ENCODE measurements around the gene CTLA4.

Gene CTLA4

DNA sequence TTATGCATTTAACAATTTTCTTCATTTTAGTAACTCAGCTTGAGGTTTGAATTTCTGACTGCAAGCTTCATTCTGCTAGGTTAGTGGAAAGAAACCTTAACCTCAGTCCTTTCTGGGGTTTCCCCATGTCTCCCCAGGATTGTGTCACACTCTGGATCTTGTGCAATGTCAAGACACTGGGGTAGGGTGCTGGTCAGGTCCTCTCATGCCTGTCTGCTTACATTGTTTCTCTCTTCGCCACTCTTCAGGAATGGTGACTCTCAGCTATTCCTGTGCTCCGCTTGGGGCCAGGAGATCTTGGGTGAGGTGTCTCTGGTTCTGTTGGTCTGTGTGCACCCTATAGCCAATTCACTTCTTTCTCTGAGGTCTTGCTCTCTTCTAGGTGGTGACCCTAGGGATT lies 23.9 kb downstream of the CTLA4 start:
- DNase-seq = no peak

DNA sequence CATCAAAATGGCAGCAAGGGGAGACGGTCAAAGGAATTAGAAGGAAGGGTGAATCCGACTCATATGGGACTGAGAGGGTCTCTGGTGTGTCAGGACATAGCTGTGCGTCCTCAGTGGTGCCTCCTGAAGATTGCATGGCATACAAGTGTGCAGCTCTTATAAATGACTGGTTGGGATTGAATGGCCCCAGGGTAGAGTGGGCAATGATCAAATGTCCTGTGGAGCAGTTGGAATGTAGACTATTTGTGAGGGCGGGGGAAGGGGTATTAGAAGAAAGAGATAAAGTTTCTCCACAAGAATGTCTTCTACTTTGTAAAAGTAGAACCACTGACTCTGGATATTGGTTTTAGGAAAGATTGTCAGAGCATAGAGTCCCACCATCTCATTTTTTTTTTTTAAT lies 24.6 kb downstream of the CTLA4 start:
- DNase-seq = no peak

DNA sequence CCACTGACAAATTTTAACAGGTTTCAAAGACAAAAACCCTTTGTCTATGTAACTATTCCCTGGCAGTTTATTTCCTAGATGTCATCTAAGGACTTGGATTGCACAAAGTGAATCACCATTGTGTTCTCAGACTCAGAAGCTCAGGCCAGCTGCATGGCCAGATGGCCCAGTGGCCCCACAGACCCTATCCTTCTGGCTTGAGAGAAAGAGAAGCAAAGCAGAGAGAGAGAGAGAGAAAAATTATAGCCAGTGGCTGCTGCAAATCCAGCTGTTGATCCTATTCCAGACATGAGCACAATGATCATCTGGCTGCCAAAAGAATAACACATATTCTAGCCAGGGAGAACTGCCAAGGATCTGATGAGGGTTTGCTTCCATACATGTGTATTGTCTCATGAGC lies 25.8 kb downstream of the CTLA4 start:
- no peak for DNase-seq

DNA sequence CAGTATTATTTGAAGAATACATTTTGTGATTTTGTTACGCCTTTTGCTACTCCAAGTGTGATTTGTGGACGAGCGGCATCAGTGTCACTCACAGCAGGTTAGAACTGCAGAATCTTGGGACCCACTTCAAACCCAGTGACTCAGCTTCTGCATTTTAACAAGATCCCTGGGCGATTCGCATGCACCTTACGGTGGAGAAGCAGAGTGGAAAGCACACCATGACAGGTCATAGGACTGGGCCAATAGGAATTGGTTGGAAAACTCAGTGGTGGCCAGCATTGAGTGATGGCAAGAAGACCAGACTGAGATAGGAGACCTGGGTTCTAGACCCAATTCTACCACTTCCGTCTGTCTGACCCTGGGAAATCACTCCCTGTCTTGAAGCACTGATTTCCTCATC lies 26.3 kb downstream of the CTLA4 start:
- DNase-seq = no peak

DNA sequence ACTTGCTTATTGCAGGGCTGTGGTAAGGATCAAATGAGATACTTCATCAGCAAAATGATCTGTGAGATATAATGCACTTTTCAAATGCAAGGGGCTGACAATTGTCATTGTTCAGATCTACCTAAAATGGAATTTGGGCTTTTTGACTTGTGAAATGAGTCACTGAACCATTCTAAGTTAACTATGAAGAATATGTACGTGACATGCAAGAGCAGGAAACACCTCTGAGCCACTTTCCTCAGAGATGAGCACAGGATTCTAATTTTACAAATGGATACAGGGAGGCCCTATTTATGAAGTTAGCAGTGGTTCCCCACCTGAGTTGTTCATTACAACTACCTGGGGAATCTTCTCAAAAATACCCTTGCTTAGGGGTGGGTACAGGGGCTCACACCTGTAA lies 26.7 kb downstream of the CTLA4 start:
- DNase-seq = no peak

DNA sequence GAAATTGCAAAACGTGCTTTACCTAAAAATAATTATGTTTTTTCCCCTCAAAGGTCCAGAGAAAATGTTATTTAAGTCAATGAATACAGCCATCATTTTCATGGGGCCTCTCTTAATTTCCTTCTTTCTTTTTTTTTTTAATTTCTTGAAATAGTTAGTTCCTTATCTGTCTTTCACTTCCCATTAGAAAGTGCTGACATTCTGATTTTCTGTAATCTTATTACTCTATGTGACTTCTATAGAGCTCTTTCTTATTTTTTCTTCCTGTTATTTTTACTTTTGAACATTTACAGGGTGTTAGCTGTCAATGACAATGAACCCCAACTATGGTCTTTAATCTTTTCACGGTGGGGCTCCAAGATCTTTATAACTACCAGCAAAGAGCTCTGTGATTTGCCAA lies 30.0 kb downstream of the CTLA4 start:
- DNase-seq = no peak

DNA sequence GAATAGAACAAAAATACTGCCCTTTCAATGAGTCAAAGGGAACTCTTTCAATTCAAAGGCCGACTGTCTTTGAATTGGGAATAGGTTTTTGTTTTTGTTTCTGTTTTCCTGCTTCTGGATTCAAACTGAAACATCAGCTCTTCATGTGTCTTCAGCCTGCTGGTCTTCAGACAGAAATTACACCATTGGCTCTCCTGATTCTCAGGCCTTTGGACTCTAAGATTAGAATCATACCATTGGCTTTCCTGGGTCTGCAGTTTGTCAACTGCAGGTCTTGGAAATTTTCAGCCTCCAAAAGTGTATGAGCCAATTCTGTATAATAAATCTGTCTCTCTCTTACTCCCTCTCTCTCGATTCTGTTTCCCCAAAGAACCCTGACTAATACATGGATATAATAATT lies 31.1 kb downstream of the CTLA4 start:
- DNase-seq = no peak

DNA sequence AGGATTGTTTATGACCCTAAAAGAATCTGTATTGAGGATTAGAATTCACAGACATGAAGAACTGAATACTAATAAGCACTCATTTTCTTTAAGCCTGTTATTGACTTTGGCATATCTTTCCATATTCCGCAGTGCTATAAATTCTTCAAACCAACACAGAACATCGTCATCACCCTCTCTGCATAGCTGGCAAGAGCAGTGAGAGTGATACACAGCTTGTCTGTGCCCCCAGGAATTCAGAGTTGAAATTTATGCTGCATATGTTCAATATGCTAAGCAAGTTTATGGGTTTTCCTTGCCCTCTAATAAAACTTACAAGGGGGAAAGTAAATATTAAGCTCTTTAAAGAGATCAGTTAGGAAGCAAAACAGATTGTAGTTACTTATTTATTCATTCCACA lies 32.7 kb downstream of the CTLA4 start:
- DNase-seq = no peak

DNA sequence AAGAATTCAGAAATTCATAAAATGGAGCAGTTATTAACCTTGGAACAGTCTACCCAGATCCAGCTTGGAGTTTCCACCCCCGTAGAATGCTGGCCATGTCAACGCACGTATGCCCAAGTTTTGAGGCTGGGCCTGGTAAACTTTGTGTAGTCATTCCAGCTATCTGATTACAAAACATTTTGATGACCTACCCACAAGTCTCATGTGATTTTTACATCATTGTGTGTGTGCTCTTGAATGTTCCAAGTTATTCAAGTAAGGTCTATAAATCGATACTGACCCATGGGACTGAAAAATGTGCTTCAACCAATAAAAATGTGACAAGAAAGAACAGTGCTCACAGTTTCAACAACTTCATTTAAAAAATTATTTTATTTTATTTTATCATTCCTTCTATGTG lies 36.5 kb downstream of the CTLA4 start:
- no peak for DNase-seq

DNA sequence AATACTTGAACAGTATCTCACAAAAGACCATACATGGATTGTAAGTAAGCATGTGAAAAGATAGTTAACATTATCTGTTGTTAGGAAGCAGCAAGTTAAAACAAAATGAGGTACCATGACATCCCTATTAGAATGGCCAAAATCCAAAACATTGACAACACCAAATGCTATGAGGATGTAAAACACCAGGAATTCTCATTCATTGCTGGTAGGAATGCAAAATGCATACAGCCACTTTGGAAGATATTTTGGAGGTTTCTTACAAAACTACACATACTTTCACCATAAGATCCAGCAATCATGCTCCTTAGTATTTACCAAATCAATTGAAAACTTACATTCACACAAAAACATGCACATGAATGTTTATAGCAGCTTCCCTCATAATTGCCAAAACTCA lies 38.1 kb downstream of the CTLA4 start:
- no peak for DNase-seq

DNA sequence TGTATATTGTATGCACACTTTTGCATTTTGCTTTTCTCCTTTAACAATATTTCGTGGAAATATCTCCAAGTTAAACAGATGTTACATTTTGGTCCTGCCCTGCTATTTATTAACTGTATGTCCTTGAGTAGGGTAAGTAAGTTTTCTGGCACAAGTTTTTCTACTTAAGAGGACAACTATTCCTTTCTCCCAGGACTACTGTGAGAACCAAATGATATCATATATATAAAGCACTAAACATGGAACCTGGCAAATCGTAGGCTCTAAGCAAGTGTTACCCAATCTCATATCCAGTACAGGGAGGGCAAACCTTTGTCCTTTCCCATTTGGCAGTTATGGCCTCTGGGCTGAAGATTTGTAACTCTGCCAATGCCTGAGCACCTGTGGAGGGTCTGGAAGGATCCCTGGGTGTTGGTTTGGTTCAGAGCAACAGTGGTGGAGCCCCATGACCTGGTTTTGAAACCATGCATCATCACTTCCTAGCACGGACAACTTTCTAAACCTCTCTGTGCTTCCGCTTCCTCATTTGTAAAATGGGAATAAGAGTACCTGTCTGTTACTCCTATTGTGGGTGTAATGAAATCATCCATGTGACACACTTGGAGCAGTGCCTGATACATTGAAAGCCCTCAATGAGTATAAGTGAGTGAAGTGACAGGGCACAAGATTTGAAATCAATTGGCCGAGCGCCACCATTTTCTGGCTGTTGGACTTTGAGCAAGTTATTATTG lies 40.7 kb downstream of the CTLA4 start:
- DNase-seq = no peak

DNA sequence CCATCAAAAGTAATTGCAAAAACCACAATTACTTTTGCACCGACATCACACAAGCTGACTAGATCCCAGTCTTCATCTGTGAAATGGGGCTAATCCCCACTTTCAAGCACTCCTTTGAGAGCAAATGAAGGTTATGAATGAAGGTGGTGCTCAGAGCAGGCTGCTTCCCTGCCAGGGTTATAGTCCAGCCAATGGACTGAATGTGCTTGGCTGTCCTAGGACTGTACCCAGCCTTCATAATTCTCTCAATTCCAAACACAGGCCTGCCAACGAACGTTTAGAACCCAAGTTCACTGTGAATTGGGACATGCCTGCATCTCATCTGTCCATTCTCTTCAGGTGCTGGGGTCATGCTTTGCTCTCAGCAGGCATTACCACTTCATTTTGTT lies 41.2 kb downstream of the CTLA4 start:
- no peak for DNase-seq

DNA sequence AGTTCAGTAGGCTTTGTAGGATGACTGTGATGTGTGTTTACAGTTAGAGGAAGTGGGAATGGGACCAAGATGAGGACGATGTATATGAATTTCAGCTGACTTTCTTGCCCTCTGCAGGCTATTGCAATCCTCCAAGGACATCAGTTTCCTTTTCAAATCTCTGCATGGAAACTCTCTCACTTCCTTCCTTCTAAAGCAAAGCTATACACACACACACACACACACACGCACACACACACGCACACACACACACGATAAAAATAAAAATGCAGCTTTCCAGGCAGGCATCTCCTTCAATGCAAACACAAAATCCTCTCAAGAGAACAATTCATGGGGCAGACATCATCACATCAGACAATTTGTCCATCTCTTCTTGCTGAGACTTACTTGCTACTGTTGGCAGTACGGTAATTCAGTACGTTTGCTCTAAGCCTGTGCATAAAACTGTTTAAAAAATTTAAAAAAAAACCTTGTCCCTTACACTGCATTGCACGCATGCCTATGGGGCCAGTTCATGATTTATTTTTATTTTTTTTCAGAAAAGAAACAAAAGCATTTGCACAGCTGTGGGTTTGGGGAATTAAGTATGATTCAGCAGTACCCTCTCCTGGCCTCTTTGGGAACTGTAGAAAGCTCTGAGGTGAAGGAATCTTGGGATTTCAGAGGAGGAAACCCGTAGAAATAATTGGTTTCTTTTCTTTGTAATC lies 41.8 kb downstream of the CTLA4 start:
- DNase-seq = peak; percentile 65

DNA sequence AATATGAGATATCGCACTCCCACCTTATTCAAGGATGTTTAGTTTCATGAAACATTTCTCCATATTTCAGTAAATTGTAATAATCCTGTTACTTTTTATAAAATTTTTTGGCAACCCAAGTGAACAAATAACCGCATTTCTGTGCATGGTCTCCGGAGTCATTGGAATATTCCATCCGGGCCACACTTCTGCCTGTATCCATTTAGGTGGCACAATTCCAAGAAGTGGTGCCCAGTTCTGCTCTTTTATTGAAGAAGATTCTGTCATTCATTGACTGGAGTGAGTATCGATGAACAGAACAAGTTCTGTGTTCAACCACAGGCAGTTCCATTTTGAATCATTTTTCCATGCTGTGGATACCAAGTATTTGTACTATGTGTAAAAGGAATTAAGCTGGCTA lies 42.4 kb downstream of the CTLA4 start:
- peak; percentile 19 for DNase-seq

DNA sequence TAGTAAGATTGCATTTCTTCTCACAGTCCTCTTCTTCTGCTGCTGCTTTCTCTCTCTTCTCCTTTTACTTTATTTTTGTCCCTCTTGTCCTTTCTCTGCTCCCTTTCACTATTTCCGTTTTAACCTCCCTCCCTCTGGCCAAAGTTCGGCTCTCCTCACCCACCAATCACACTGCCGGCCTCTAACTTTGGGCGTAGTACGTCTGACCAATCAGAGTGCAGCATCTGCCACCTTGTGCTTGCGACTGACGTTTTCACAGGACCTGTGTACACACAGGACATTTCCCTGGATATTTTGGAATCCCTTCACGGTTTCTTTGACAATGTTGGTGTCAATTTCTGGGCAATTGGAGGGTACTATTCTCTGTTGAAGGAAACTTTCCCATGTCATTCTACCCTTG lies 46.4 kb downstream of the CTLA4 start:
- DNase-seq = no peak

DNA sequence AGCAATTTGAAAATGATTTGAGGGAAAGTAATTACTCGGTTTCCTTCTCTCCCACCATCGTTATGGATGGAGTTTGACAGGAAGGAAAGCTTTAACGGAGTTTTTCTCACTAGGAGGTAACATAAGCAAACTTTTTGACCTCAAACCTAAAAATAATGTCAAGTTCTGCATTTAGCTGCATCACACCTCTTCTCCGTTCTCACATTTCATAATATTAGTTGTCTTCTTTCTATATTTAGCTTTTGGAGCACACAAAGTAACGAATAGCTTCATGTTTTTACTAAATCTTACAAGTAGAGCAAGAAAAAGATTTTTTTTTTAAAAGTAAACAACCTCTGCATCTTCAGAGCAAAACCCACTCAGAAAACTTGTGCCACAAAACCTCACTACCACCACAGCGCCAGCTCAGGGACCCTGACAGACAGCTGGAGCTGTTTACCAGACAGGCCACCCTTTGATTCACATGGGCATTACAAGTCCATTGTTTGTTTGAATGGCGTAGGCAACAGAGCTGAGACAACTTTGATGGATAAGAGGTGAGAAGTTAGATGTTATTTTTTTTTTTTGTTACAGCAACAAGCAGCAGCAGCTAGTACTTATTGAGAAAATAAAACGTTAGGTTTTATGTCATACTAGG lies 47.1 kb downstream of the CTLA4 start:
- no peak for DNase-seq

DNA sequence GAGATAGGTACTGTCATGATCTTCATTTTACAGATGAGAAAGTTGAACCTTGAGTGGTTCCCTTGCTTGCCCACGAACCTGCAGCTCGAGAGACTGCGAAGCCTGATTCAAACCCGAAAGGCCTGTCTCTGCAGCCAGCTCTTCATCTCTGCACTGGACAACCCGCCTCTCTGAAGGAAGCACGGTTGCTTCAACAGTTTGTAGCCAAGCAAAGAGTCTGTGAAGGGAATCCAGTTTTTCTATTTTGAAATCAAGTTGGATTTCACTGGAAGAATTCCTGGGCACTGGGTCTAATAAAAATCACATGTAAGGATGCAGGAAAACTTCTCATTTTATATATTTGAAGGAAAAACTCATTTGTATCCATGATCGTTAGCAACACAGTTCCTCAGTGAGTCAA lies 47.7 kb downstream of the CTLA4 start:
- no peak for DNase-seq

DNA sequence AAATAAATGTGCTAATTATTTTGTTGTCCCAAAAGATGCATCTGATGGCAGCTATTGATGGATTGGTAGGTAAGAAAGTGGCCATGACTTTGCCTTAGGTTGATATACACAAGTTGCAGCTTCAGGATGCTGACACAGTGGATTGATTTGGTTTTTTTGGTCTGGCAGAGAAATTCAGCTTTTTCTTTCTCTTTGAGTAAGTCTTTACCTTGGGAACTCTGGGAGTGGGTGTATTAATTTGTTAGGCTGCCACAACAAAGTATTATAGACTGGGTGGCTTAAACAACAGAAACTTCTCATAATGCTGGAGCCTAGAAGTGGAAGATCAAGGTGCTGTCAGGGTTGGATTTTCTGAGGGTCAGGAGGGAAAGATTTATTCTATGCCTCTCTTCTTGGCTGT lies 49.2 kb downstream of the CTLA4 start:
- DNase-seq = no peak

DNA sequence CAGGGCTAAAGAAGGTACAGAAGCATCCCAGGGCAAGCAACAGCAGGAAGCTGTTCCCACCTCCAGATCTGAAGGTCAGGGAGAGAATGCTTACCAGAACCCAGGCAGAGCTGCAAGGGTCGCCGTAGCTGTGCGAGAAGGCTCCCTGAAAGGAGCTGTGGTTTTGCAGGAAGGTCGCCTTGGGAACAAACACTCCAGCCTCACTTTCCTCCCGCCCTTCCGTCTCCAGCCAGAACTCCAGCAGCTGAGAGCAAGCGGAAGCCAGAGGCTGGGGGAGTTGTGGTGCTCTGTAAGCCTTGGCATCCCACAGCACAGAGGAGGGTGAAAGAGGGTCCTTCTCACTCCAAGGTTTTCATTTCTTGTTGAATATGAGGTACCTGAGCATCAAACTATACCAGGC lies 50.7 kb downstream of the CTLA4 start:
- no peak for DNase-seq

DNA sequence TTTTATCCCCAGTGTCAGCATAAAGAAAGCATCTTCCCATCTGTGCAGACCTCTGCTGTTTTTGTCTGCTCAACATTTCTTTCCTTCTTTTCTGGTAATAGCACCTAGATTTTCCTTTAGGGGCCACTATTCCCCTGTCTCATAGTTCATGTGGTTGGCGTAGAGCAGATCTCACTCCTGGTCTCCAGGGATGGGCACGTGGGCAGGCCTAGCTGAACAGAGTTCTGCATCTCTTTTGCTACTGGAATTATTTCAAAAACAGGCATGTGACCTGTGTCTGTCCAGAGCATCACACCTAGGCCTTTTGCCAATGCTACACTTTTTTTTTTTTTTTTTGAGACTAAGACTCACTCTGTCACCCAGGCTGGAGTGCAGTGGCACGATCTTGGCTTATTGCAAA lies 51.3 kb downstream of the CTLA4 start:
- DNase-seq = no peak
